MG63 (cell line): ENCODE measurements around the gene RPGR. TPM values are rescaled to one million over a fixed set of nuclear protein-coding genes. Genes with fewer than 3 reads are reported as not detected.

Experiments
- DNase-seq: peaks from one replicate; pipeline ENCODE4 v3.0.0-alpha.2; 2020
- H3K27me3 ChIP-seq: fragments of 250-450 bp; sonication (Bioruptor Pico); 2 replicates; pipeline ENCODE4 v1.5.1; 2020; ENCODE audit warnings: mild to moderate bottlenecking, moderate library complexity
- H3K36me3 ChIP-seq: fragments of 250-450 bp; sonication (Bioruptor Pico); 2 replicates; pipeline ENCODE4 v1.5.1; 2020; ENCODE audit warnings: mild to moderate bottlenecking, moderate library complexity
- H3K4me3 ChIP-seq: fragments of 250-450 bp; sonication (Bioruptor Pico); 2 replicates; pipeline ENCODE4 v1.5.1; 2020; ENCODE audit warnings: mild to moderate bottlenecking, moderate library complexity
- H3K9me3 ChIP-seq: fragments of 250-450 bp; sonication (Bioruptor Pico); 2 replicates; pipeline ENCODE4 v1.5.1; 2020; ENCODE audit warnings: mild to moderate bottlenecking, moderate library complexity
- total RNA-seq: library from RNA; depleted of rRNA; stranded (reverse); fragments of >200 nt; shearing (Covaris generic); gene quantifications from 2 replicates; pipeline ENCODE4 v1.2.3, GENCODE V29; 2014; ENCODE audit warnings: low replicate concordance; rRNA removed

The RPGR gene
- total RNA-seq, 1 experiment from 2014 or later, result 6.8 TPM

DNA sequence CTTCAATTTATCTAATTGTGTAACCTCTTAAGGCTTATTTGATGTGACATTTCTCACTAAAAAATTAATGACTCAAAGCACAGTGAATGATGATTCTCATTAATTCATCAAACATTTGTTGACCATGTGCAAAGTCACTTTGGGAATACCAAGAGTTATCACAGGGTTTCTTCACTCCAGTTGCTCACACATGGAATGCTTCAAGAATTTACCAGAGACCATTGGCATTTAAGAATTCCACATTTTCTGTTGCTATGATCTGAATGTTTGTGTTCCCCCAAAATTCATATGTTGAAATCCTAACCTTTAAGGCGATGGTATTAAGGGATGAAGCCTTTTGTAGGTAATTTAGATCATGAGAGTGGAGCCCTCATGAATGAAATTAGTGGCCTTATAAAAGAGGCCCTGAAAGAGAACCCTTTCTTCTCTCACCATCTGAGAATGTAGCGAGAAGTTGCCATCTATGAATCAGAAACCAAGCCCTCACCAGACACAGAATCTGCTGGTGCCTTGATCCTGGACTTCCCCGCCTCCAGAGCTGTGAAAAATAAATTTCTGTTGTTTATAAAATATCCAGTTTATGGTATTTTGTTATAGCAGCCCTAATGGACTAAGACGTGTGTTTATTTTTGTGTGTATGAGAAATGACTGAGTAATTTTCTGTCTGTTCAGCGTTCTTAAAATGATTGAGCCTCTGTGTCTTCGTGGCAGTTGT, 90.3 kb downstream of the RPGR start:
- DNase-seq, result no peak
- H3K36me3 ChIP-seq, result no peaks in the 10 kb centered on the region
- no peak overlapping the region for H3K4me3 ChIP-seq
- no peaks in the 10 kb centered on the region for H3K27me3 ChIP-seq
- H3K9me3 ChIP-seq, result no peaks in the 10 kb centered on the region

DNA sequence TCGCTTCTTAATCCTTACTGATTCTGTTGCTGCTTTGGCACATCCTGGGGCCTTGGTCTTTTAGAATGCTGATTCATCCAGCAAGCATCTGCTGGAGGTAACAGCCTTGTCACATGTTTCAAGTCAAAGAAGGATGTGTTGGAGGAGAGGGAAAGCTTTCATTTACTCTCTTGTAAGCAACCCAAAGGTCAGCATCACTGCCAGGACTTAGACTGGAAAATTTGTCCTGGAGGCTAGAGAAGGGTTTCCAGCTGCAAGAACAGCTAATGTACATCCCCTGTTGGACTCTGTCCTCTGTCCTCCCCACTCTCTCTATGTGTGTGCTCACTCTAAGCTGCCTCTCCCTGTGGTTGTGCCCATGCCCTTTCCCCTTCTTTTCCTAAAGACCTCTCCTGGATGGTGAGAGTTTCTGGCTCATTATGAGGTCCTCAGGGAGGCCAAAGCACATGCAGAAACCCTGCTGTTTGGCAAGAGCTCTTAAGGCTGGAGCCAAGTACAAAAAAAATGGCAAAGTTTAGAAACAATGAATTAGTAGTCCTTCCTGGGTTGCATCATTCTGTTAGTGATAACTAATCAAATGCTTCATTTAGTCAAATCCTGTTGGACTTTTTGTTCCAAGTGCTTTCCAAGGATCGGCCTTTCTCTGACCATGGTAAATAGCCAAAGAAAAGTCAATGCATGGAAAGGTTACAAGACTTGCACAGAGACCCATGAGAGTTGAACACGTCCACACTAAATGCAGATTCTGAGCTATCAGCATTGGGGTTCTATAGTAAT, 93.2 kb downstream of the RPGR start:
- H3K9me3 ChIP-seq, result no peaks in the 10 kb centered on the region
- no peaks in the 10 kb centered on the region for H3K36me3 ChIP-seq
- peak; percentile 68 for DNase-seq
- H3K4me3 ChIP-seq, result no peak overlapping the region
- no peaks in the 10 kb centered on the region for H3K27me3 ChIP-seq

DNA sequence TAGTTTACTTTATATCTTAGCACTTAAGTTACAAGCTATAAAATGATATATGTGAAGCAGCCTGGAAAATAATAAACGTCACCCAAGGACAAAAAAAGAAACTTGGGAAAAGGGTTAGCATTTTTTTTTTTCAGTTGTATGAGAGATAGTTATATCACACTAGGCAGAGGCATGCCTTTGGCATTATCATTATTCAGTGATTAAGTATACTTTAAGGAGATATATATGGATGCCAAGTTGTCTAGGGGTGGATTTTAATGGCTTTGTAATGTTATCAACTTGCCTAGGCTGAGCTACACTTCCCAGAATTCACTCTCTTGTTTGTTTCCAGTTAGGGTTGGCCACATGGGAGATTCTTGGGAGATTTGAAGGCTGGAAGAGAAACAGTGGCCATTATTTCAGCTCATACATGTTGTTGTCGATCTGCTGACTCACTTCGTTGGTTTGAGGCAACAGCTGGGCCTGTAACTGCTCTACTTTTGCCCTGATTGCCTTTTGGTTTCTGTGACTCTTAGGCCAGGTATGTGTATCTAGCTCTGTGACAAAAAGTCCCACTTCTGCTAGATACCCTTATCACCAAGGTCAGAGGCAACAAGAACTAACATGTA, 95.1 kb downstream of the RPGR start:
- Histone ChIP-seq H3K4me3 (no peak overlapping the region), H3K36me3 (no peaks in the 10 kb centered on the region), H3K27me3 (no peaks in the 10 kb centered on the region), H3K9me3 (no peaks in the 10 kb centered on the region)
- DNase-seq, result peak; percentile 20

DNA sequence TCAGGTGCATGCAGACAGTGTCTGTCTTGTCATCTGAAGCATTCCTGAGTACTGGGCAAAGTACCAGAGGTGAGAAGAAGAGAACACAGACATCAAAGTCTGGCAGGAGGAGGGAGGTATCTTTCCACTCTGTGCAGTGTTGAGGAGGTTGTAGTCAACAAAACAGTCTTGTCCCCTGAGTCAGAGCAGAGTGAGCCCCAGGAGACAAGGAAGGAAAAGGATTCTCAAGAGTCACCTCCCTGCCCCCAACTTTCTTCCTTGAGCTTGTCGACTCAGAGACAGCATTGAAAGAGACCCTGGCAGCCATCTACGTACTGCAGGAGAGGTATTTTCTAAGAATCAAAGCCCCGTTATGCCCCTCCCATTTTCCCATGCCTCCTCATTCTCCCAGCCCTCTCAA, 102.2 kb downstream of the RPGR start:
- Histone ChIP-seq H3K36me3 (no peaks in the 10 kb centered on the region), H3K9me3 (no peaks in the 10 kb centered on the region), H3K4me3 (no peak overlapping the region), H3K27me3 (no peaks in the 10 kb centered on the region)
- no peak for DNase-seq

DNA sequence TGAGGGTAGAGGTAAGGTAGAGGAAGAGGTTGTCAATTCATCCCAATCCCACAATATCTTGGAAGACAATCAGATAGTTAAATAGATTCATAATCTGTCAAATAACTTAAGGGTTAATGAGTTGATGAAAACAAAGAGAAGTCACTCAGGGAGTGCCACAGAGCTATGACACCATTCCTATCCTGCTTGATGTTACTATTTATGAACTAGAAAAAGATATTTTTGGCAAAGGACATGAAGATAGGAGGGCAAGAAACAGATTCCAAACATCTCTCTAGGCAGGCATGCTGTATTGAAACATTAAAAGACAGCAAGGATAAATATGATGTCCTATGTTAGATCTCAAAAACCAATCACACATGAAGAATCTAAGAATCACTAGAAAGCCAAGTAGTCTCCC, 103.1 kb downstream of the RPGR start:
- no peaks in the 10 kb centered on the region for H3K36me3 ChIP-seq
- H3K27me3 ChIP-seq, result no peaks in the 10 kb centered on the region
- no peak for DNase-seq
- H3K4me3 ChIP-seq, result no peak overlapping the region
- no peaks in the 10 kb centered on the region for H3K9me3 ChIP-seq

DNA sequence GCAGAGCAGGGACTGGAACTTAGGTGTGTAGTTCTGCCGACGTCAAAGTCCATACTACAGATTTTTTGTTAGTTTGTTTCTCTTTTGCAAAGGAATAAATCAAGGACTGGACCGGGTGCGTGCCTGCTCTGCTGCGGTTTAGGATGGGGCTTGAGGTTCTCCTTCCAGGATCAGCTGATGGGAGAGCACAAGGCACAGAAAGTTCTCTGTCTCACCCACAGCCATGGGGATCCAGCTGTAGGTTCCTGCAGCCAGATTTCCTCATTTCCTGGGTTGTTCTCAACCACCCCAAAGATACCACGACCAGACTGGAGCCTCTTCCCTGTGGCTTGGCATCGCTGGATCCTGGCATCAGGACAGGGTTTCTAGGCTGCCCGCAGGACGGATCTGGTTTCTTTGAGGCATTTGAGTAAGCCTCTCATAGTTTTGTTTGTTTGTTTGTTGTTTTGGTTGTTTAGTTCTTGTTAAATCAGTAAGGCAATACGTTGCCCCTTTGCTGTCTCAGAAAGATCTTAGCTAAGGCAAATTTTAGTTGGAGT, 105.8 kb downstream of the RPGR start:
- H3K27me3 ChIP-seq, result no peaks in the 10 kb centered on the region
- H3K4me3 ChIP-seq, result no peak overlapping the region
- DNase-seq, result no peak
- H3K36me3 ChIP-seq, result no peaks in the 10 kb centered on the region
- no peaks in the 10 kb centered on the region for H3K9me3 ChIP-seq

DNA sequence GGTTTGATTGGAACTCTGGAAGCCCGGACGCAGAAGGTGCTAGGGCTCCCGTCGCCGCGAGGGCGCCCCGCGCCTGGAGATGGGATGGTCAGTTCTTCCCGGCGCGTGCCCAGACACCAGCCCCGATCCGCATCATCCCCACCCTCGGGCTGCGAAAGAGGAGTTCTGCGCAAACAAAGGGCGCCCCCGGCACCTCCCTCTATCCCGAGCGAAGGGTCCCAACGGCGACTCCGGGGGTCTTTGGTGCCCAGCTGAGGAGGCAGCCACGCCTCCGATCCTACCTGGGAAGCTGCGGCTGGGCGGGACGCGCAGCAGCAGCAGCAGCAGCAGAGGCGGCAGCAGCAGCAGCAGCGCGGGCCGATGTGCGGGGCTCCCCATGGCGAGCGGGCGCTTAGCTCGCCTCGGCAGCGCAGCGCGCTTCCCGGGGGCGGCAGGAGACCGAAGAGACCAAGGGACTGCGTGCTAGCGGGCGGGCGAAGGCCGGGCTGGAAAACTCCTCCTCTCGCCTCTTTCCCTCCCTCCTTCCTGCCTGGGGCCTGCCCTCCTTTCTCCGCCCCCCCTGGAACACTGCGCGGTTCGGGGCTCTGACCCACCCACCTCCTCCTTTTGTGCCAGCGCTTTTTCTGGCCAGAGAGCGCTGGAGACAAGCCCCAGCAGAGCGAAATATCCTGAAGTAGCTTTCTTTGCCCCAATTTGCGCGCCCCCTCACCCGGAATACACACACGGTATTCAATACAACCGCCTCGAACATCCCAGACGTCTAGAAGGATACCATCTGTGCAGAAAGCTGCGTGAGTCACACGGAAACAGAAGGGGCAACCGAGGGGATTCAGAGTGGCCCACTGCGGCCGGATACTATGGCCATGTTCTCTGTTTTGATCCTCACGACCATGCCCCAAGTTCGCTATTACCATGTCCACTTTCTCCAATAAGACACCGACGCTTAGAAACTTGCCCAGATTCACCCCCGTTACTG, 106.6 kb downstream of the RPGR start, which contains the start of gene SRPX:
Gene SRPX (minus strand): TSS at position 457 of the 976 bp plus-strand sequence. CDS start 79 bp downstream, at position 378.
- no peaks in the 10 kb centered on the region for H3K9me3 ChIP-seq
- H3K4me3 ChIP-seq, result peak within 1 kb of the TSS; percentile 46
- no peaks in the 10 kb centered on the region for H3K36me3 ChIP-seq
- H3K27me3 ChIP-seq, result no peaks in the 10 kb centered on the region
- peak; percentile 34 for DNase-seq

DNA sequence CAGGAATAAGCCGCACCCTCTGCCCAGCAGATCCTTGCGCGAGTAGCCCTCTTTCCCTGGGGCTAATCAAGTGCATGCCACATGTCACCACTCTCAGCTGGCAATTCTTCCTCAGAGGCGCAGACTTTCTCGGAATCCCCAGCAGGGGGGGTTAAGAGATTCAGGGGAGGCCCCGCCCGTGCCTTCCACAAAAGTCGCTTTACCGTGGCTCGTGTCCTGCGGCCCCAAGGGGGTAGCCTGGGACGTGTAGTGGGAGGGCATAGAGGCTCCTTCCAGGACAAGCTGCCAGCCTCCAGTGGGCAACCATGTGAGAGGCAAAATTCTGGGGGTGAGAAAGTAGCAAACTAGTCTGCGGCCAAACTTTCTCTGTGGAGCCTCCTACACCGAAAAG, 107.3 kb downstream of the RPGR start:
- Histone ChIP-seq H3K9me3 (no peaks in the 10 kb centered on the region), H3K27me3 (no peaks in the 10 kb centered on the region), H3K36me3 (no peaks in the 10 kb centered on the region), H3K4me3 (peak overlapping the region; percentile 46)
- peak; percentile 42 for DNase-seq

Other genes starting within 250 kb of the RPGR start
- 1.1 and 6.2 TPM in 2 replicates for gene SRPX, start 106.6 kb downstream of the RPGR start, total RNA-seq
- gene OTC, start 25.1 kb upstream of the RPGR start, total RNA-seq, result not detected in 2 replicates
- not detected in 2 replicates for gene TSPAN7, start 234.0 kb upstream of the RPGR start, total RNA-seq